ENCODE results near the gene DEAF1. TPM values are rescaled to one million over a fixed set of nuclear protein-coding genes. Genes with fewer than 3 reads are reported as not detected.
A peak's percentile ranks its signal among the peaks of the same experiment; 100 is the strongest.

Gene DEAF1
- total RNA-seq, 6 experiments from 2014 or later: 11.3 to 17.9 (median 14.0) TPM

DNA sequence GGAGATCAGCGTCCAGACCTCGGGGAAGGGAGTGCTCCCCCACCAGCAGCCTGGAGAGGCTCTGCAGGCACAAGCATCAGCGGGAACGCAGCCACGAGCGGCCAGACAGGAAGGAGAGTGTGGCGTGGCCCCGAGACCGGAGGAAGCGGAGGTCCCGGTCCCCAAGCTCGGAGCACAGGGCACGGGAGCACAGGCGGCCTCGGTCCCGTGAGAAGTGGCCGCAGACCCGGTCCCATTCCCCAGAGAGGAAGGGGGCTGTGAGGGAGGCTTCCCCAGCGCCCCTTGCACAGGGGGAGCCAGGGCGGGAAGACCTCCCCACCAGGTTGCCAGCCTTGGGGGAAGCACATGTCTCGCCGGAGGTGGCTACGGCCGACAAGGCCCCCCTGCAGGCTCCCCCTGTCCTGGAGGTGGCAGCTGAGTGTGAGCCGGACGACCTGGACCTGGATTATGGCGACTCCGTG lies 86.2 kb downstream of the DEAF1 start:
- H3K27ac ChIP-seq: peak overlapping the region in 1 of 3 donors; percentile 4
- H3K27me3 ChIP-seq: no peaks in the 10 kb centered on the region
- H3K4me1 ChIP-seq: peaks cover 0 to 55% (median 26%) of the 10 kb centered on the region in 4 donors
- no peaks in the 10 kb centered on the region for H3K9me3 ChIP-seq
- TF ChIP-seq POLR2A (IDR thresholded peaks at IDR 0.05): no peak
- TF ChIP-seq, protein P1, sequence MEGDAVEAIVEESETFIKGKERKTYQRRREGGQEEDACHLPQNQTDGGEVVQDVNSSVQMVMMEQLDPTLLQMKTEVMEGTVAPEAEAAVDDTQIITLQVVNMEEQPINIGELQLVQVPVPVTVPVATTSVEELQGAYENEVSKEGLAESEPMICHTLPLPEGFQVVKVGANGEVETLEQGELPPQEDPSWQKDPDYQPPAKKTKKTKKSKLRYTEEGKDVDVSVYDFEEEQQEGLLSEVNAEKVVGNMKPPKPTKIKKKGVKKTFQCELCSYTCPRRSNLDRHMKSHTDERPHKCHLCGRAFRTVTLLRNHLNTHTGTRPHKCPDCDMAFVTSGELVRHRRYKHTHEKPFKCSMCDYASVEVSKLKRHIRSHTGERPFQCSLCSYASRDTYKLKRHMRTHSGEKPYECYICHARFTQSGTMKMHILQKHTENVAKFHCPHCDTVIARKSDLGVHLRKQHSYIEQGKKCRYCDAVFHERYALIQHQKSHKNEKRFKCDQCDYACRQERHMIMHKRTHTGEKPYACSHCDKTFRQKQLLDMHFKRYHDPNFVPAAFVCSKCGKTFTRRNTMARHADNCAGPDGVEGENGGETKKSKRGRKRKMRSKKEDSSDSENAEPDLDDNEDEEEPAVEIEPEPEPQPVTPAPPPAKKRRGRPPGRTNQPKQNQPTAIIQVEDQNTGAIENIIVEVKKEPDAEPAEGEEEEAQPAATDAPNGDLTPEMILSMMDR (IDR thresholded peaks at IDR 0.05): no peak
- 100% methylated on average over 1 of the region's 28 CpGs for WGBS (ENCODE audit: insufficient coverage, low coverage, low lambda C conversion rate, missing lambda C conversion rate)
- DNase-seq (peak in 1 of 3 donors; percentile 53), ATAC-seq (peak in 1 of 4 donors; percentile 0)
- no peak overlapping the region for H3K4me3 ChIP-seq
- intact Hi-C loops (cut with DNase I): no loop called here
- peaks cover 6 to 89% (median 53%) of the 10 kb centered on the region in 4 donors for H3K36me3 ChIP-seq

DNA sequence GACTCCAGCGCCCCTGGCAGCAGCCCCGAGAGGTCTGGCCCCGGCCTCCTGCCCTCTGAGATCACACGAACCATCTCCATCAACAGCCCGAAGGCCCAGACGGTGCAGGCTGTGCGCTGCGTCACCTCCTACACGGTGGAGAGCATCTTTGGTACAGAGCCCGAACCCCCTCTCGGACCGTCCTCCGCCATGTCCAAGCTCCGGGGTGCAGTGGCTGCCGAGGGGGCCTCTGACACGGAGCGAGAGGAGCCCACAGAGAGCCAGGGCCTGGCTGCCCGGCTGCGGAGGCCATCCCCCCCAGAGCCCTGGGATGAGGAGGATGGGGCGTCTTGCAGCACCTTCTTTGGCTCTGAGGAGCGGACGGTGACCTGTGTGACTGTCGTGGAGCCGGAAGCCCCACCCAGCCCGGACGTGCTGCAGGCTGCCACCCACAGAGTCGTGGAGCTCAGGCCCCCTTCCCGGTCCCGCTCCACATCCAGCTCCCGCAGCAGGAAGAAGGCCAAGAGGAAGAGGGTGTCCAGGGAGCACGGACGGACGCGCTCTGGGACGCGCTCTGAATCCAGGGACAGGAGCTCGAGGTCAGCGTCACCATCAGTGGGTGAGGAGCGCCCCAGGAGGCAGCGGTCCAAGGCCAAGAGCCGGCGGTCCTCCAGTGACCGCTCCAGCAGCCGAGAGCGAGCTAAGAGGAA lies 86.9 kb downstream of the DEAF1 start:
- H3K4me3 ChIP-seq: no peak overlapping the region
- H3K4me1 ChIP-seq: peaks cover 0 to 52% (median 25%) of the 10 kb centered on the region in 4 donors
- 72% methylated on average over 17 of the region's 45 CpGs for WGBS (ENCODE audit: insufficient coverage, low coverage, low lambda C conversion rate, missing lambda C conversion rate)
- no peak overlapping the region for H3K27ac ChIP-seq
- DNase-seq (peak in 2 of 3 donors; percentile 55 to 57), ATAC-seq (no peak)
- H3K9me3 ChIP-seq: no peaks in the 10 kb centered on the region
- peaks cover 6 to 94% (median 54%) of the 10 kb centered on the region in 4 donors for H3K36me3 ChIP-seq
- H3K27me3 ChIP-seq: no peaks in the 10 kb centered on the region
- TF ChIP-seq POLR2A (IDR thresholded peaks at IDR 0.05): no peak
- TF ChIP-seq, protein P1 (IDR thresholded peaks at IDR 0.05): no peak
- intact Hi-C loops (cut with DNase I): no loop called here

DNA sequence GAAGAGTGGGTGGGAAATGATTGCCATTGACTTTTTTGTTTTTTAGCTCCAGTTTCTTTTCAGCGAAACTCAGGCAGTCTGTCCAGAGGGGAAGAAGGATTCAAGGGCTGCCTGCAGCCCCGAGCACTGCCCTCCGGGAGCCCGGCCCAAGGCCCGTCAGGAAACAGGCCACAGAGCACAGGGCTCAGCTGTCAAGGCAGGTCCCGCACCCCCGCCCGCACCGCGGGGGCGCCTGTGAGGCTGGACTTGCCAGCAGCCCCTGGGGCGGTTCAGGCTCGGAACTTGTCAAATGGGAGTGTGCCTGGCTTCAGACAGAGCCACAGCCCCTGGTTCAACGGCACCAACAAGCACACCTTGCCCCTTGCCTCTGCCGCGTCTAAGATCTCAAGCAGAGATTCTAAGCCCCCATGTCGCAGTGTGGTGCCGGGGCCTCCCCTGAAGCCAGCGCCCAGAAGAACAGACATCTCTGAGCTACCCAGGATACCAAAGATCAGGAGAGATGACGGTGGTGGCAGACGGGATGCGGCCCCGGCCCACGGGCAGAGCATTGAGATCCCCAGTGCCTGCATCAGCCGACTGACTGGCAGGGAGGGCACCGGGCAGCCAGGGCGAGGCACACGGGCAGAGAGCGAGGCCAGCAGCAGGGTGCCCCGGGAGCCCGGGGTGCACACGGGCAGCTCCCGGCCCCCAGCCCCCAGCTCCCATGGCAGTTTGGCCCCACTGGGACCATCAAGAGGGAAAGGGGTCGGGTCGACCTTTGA lies 87.8 kb downstream of the DEAF1 start:
- Histone ChIP-seq H3K4me1 (peaks cover 0 to 46% (median 23%) of the 10 kb centered on the region in 4 donors), H3K27ac (peak overlapping the region in 1 of 3 donors; percentile 36), H3K4me3 (no peak overlapping the region), H3K9me3 (no peaks in the 10 kb centered on the region), H3K36me3 (peaks cover 6 to 90% (median 51%) of the 10 kb centered on the region in 4 donors), H3K27me3 (no peaks in the 10 kb centered on the region)
- WGBS (ENCODE audit: insufficient coverage, low coverage, low lambda C conversion rate, missing lambda C conversion rate): 88% methylated on average over 6 of the region's 35 CpGs
- no peak for ATAC-seq
- TF ChIP-seq, protein P1 (IDR thresholded peaks at IDR 0.05): no peak
- no peak for TF ChIP-seq POLR2A (IDR thresholded peaks at IDR 0.05)
- DNase-seq: no peak
- intact Hi-C loops (cut with DNase I): no loop called here

DNA sequence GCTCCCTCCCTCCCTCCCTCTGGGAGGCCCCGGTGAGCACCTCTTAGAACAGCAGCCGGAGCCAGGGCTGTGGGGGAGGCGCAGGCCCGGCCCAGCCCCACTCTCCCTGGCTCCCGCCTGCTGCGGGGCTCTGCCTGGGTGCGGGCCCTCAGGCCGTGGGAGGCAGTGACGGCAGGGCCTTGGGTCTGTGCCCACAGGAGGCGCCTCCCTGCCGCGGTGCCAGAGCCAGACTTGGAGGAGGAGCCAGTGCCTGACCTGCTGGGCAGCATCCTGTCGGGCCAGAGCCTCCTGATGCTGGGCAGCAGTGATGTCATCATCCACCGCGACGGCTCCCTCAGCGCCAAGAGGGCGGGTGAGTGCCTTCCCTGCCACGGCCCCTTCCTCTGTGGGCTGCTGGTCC lies 88.8 kb downstream of the DEAF1 start:
- peaks cover 0 to 37% (median 18%) of the 10 kb centered on the region in 4 donors for H3K4me1 ChIP-seq
- WGBS (ENCODE audit: insufficient coverage, low coverage, low lambda C conversion rate, missing lambda C conversion rate): 18% methylated on average over 2 of the region's 19 CpGs
- H3K27me3 ChIP-seq: no peaks in the 10 kb centered on the region
- ATAC-seq (peak; percentile 76 to 89 (median 82)), DNase-seq (peak; percentile 88 to 94 (median 89))
- peaks cover 6 to 93% (median 52%) of the 10 kb centered on the region in 4 donors for H3K36me3 ChIP-seq
- H3K27ac ChIP-seq: peak overlapping the region in 1 of 3 donors; percentile 55
- no peaks in the 10 kb centered on the region for H3K9me3 ChIP-seq
- intact Hi-C loops (cut with DNase I): no loop called here
- H3K4me3 ChIP-seq: no peak overlapping the region
- TF ChIP-seq, protein P1 (IDR thresholded peaks at IDR 0.05): no peak
- no peak for TF ChIP-seq POLR2A (IDR thresholded peaks at IDR 0.05)

All from right lobe of liver (tissue), 6 donors.